ENCODE measurements around the gene SLAMF7. TPM values are rescaled to one million over a fixed set of nuclear protein-coding genes. Genes with fewer than 3 reads are reported as not detected.

SLAMF7 gene
- polyA plus RNA-seq, 1 experiment = not detected

GRCh38 chr1:160722726-160723125 lies 16.3 kb upstream of the SLAMF7 start:
- Histone ChIP-seq H3K9me3 (ENCODE audit: control insufficient read depth, insufficient read depth, low read length) (no peaks in the 10 kb centered on the region), H3K27me3 (ENCODE audit: control insufficient read depth, insufficient read depth, low read length) (no peaks in the 10 kb centered on the region), H3K27ac (ENCODE audit: low read depth, low read length) (no peak overlapping the region), H3K4me3 (ENCODE audit: low read depth, low read length) (no peak overlapping the region)
- no peak for TF ChIP-seq CTCF (IDR thresholded peaks at IDR 0.05; ENCODE audit: low read depth, low read length)
- POLR2A ChIA-PET = no interaction called here
- CTCF ChIA-PET = interaction anchor here (1.8 kb wide), 1 partner anchor 108 kb away, joined by 5 read pairs; no protein-coding TSS in a partner anchor
- no peak for DNase-seq (ENCODE audit: low read depth, low spot score)

- Histone ChIP-seq H3K27ac (ENCODE audit: low read depth, low read length) (no peak overlapping the region), H3K27me3 (ENCODE audit: control insufficient read depth, insufficient read depth, low read length) (no peaks in the 10 kb centered on the region), H3K9me3 (ENCODE audit: control insufficient read depth, insufficient read depth, low read length) (no peaks in the 10 kb centered on the region), H3K4me3 (ENCODE audit: low read depth, low read length) (no peak overlapping the region)
- DNase-seq (ENCODE audit: low read depth, low spot score) = no peak
- ChIA-PET POLR2A (no interaction called here), CTCF (interaction anchor here (0.7 to 1.8 kb wide), 2 partner anchors 107 to 229 kb away, joined by 3 to 5 read pairs; no protein-coding TSS in a partner anchor)
- no peak for TF ChIP-seq CTCF (IDR thresholded peaks at IDR 0.05; ENCODE audit: low read depth, low read length)
Measured at GRCh38 chr1:160723332-160723731, 15.7 kb upstream of the SLAMF7 start.

GRCh38 chr1:160724465-160725242 lies 14.4 kb upstream of the SLAMF7 start:
- CTCF ChIA-PET = interaction anchor here (1.8 kb wide), 1 partner anchor 106 kb away, joined by 5 read pairs; no protein-coding TSS in a partner anchor
- POLR2A ChIA-PET = no interaction called here
- no peak overlapping the region for H3K4me3 ChIP-seq (ENCODE audit: low read depth, low read length)
- no peak for TF ChIP-seq CTCF (IDR thresholded peaks at IDR 0.05; ENCODE audit: low read depth, low read length)
- H3K9me3 ChIP-seq (ENCODE audit: control insufficient read depth, insufficient read depth, low read length) = no peaks in the 10 kb centered on the region
- no peak for DNase-seq (ENCODE audit: low read depth, low spot score)
- H3K27ac ChIP-seq (ENCODE audit: low read depth, low read length) = no peak overlapping the region
- H3K27me3 ChIP-seq (ENCODE audit: control insufficient read depth, insufficient read depth, low read length) = no peaks in the 10 kb centered on the region

- Histone ChIP-seq H3K9me3 (ENCODE audit: control insufficient read depth, insufficient read depth, low read length) (no peaks in the 10 kb centered on the region), H3K27ac (ENCODE audit: low read depth, low read length) (no peak overlapping the region), H3K4me3 (ENCODE audit: low read depth, low read length) (no peak overlapping the region), H3K27me3 (ENCODE audit: control insufficient read depth, insufficient read depth, low read length) (no peaks in the 10 kb centered on the region)
- ChIA-PET CTCF (interaction anchor here (3.2 kb wide), 1 partner anchor 226 kb away, joined by 15 read pairs; no protein-coding TSS in a partner anchor), POLR2A (no interaction called here)
- no peak for DNase-seq (ENCODE audit: low read depth, low spot score)
- TF ChIP-seq CTCF (IDR thresholded peaks at IDR 0.05; ENCODE audit: low read depth, low read length) = no peak
Measured at GRCh38 chr1:160726114-160726497, 12.9 kb upstream of the SLAMF7 start.
